K562 (cell line): ENCODE results near the gene FAM151A. TPM values are rescaled to one million over a fixed set of nuclear protein-coding genes. Genes with fewer than 3 reads are reported as not detected.

Experiments
- ATAC-seq: fragments of 200-7000 bp; cut with Tn5 transposase; 3 replicates; pipeline ENCODE4 v1.9.1; 2020; ENCODE audit warnings: moderate library complexity
- BruUV-seq: library from RNA; stranded (reverse); fragments of 400-500 nt; replicated peaks from 2 replicates; lab custom pipeline; 2021; lab: Mats Ljungman, UMichigan
- CTCF ChIA-PET: fragments of 300-600 bp; formaldehyde crosslinking; extraction: SDS; loops from one replicate; lab custom pipeline; 2021; ENCODE audit warnings: low intra/inter-chr PET ratio; lab: Yijun Ruan, JAX
- POLR2A ChIA-PET: fragments of 300-600, 350-650 bp; sonication (Branson Sonifier 250); formaldehyde crosslinking; extraction: SDS; loops from one replicate; lab custom pipeline; 2021; ENCODE audit warnings: antibody characterized with exemption, inconsistent platforms; lab: Yijun Ruan, JAX
- DNase-seq, 4 experiments: peaks; one replicate each; pipeline versions ENCODE4 v3.0.0 to v3.0.0-alpha.2; 2011 to 2018; ENCODE audit warnings: low spot score in 3 of 4, mixed read lengths in 3 of 4; ENCODE audit errors: extremely low read depth in 1 of 4
- FAIRE-seq: peaks from 2 replicates; lab custom pipeline; 2011; peaks lifted over from hg19 to GRCh38; lab: Jason Lieb, UNC
- H2AFZ ChIP-seq: 2 replicates; pipeline ENCODE4 v1.6.0; 2011; ENCODE audit warnings: low read depth, low read length, control low read depth, inconsistent platforms
- H3K27ac ChIP-seq: fragments of 200-600 bp; 3 replicates; pipeline ENCODE4 v1.8.0; 2011; ENCODE audit warnings: low read depth, mild to moderate bottlenecking, control low read depth, inconsistent platforms, low read length, moderate library complexity, mixed read lengths; ENCODE audit errors: extremely low read depth
- H3K27me3 ChIP-seq, 2 experiments: fragments of 300-600 bp in 1 of 2; 2 replicates in 1 of 2; 3 replicates in 1 of 2; pipeline versions ENCODE4 v1.6.0 to v1.8.0; 2011; ENCODE audit warnings: inconsistent platforms in 2 of 2, low read length in 2 of 2, mild to moderate bottlenecking in 1 of 2, mixed read lengths in 1 of 2, moderate library complexity in 1 of 2; ENCODE audit not compliant: control insufficient read depth in 2 of 2, insufficient read depth in 2 of 2
- H3K36me3 ChIP-seq: fragments of 300-600 bp; 3 replicates; pipeline ENCODE4 v1.8.0; 2011; ENCODE audit warnings: mild to moderate bottlenecking, low read length, inconsistent platforms; ENCODE audit not compliant: control insufficient read depth, insufficient read depth
- H3K4me1 ChIP-seq, 2 experiments: fragments of 200-600 bp in 1 of 2; replicated peaks in 1 of 2; 2 replicates in 1 of 2; 3 replicates in 1 of 2; pipeline versions ENCODE4 v1.5.1 to v1.8.0; 2011; ENCODE audit warnings: inconsistent platforms in 2 of 2, low read length in 2 of 2, mild to moderate bottlenecking in 1 of 2, mixed read lengths in 1 of 2, moderate library complexity in 1 of 2; ENCODE audit not compliant: control insufficient read depth in 2 of 2, insufficient read depth in 2 of 2
- H3K4me2 ChIP-seq: 2 replicates; pipeline ENCODE4 v1.6.1; 2011; ENCODE audit warnings: low read length, control low read depth, inconsistent platforms, mixed read lengths; ENCODE audit not compliant: insufficient read depth
- H3K4me3 ChIP-seq: fragments of 200-600 bp; sonication (generic), shearing (Covaris generic); 2 replicates; pipeline ENCODE4 v1.5.1; 2016; ENCODE audit warnings: control low read depth, inconsistent platforms
- H3K79me2 ChIP-seq: fragments of 200-600 bp; 3 replicates; pipeline ENCODE4 v1.8.0; 2011; ENCODE audit warnings: low read length, inconsistent platforms; ENCODE audit not compliant: control insufficient read depth, insufficient read depth
- H3K9ac ChIP-seq, 2 experiments: 2 replicates each; pipeline versions ENCODE4 v1.6.0 to v1.6.1; 2011; ENCODE audit warnings: low read depth in 2 of 2, low read length in 2 of 2, control low read depth in 1 of 2, inconsistent platforms in 1 of 2, mild to moderate bottlenecking in 1 of 2, mixed read lengths in 1 of 2; ENCODE audit not compliant: insufficient read depth in 1 of 2
- H3K9me1 ChIP-seq: one replicate; pipeline ENCODE4 v1.6.0; 2011; ENCODE audit warnings: inconsistent platforms, mild to moderate bottlenecking, low read length, moderate library complexity; ENCODE audit not compliant: control insufficient read depth, insufficient read depth
- H3K9me3 ChIP-seq: replicated peaks from 2 replicates; pipeline ENCODE4 v1.5.1; 2011; ENCODE audit warnings: low read depth, low read length, inconsistent platforms; ENCODE audit not compliant: control insufficient read depth, insufficient read depth
- H4K20me1 ChIP-seq: replicated peaks from 2 replicates; pipeline ENCODE4 v1.6.1; 2011; ENCODE audit warnings: low read length, inconsistent platforms, mixed read lengths; ENCODE audit not compliant: control insufficient read depth, insufficient read depth
- ATF7 ChIP-seq: fragments of 450-650 bp; IDR thresholded peaks from 2 replicates; pipeline ENCODE4 v1.7.1; 2014; ENCODE audit warnings: mild to moderate bottlenecking, moderate library complexity
- GTF2F1 ChIP-seq: IDR thresholded peaks from 2 replicates; pipeline ENCODE4 v1.6.1; 2011; ENCODE audit warnings: low read depth, low read length, improper control_type of control experiment
- JUNB ChIP-seq: fragments of 450-650 bp; formaldehyde crosslinking; conservative IDR thresholded peaks from 2 replicates; pipeline ENCODE4 v1.4.0; 2020; ENCODE audit warnings: mild to moderate bottlenecking
- PYGO2 ChIP-seq: fragments of 450-650 bp; IDR thresholded peaks from 2 replicates; pipeline ENCODE4 v1.6.1; 2016; ENCODE audit warnings: mild to moderate bottlenecking, missing genetic modification characterization, moderate library complexity, missing compliant biosample characterization
- TCF3 ChIP-seq: sonication (generic); formaldehyde crosslinking; IDR thresholded peaks from 2 replicates; pipeline ENCODE4 v1.4.0; 2020; ENCODE audit warnings: mild to moderate bottlenecking, missing genetic modification reagents
- ZNF143 ChIP-seq: sonication (generic); formaldehyde crosslinking; IDR thresholded peaks from 2 replicates; pipeline ENCODE4 v1.9.0; 2022; ENCODE audit warnings: mild to moderate bottlenecking, missing genetic modification reagents
- WGBS: fragments of 100-300 bp; shearing (Covaris generic); methylation state at CpG from one replicate; pipeline ENCODE4 v1.1.6; 2016; ENCODE audit warnings: low coverage, mixed read lengths; ENCODE audit not compliant: insufficient coverage; ENCODE audit errors: missing lambda C conversion rate; 5-methylcytosine and 5-hydroxymethylcytosine counted together
- in situ Hi-C: fragments of 300-500 bp; cut with MboI; formaldehyde crosslinking; loops from 4 replicates; pipeline ENCODE4 v1.15.0; 2018; ENCODE audit warnings: inconsistent platforms, mixed read lengths
- intact Hi-C: fragments of 100-400 bp; cut with micrococcal nuclease; formaldehyde crosslinking; loops from 2 replicates; pipeline ENCODE4 v1.14.2; 2022
- polyA plus RNA-seq, 8 experiments: library from polyadenylated mRNA; depleted of rRNA in 4 of 8; stranded (reverse) in 5 of 8; unstranded in 3 of 8; fragments of >200 nt; fragmentation: Nextera tagmentation in 2 of 8; fragmentation: Illumina TruSeq in 1 of 8; extraction: Ambion mirVana in 2 of 8; extraction: Trizol in 1 of 8; gene quantifications; 2 replicates each; pipeline versions ENCODE4 v1.2.1 to v1.2.3, GENCODE V29; 2011 to 2014; ENCODE audit warnings: inconsistent platforms in 1 of 8, missing spikeins in 1 of 8
- total RNA-seq, 7 experiments: library from RNA; depleted of rRNA in 6 of 7; stranded (reverse); fragments of >200 nt in 6 of 7; fragmentation: Illumina TruSeq in 2 of 7; extraction: Trizol in 2 of 7; gene quantifications; 2 replicates each; pipeline versions ENCODE4 v1.2.1 to v1.2.3, GENCODE V29; 2011 to 2021; ENCODE audit warnings: low replicate concordance in 1 of 7

The FAM151A gene
- total and polyA plus RNA-seq, 9 of the 15 experiments (the other 6 are each of a cell fraction or from before 2014, with no cell fraction given) = not detected

DNA sequence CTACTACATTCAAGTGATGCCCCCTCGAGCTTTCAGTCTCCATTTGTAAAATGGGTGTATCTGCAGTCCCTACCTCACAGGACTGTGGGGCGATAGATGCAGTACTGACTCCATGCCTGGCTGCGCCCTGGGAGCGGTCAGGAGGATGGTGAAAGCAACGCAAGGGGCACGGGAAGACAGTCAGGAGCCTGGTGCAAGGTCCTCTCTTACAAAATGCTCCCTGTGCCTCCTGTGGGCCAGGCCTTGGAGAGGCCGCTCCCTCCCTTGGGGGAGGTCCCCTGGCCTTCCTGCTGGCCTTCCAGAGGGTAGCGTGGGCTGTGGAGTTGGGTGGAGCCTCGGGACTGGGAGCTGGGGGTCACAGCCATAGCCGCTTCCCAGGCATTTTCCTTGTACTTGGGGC lies 21.6 kb downstream of the FAM151A start:
- H3K4me2 ChIP-seq = no peak overlapping the region
- FAIRE-seq (no peak), DNase-seq (no peak), ATAC-seq (no peak)
- no peaks in the 10 kb centered on the region for H3K9me1 ChIP-seq
- peaks cover 41 to 74% of the 10 kb centered on the region in 2 experiments for H3K27me3 ChIP-seq
- H3K27ac ChIP-seq = no peak overlapping the region
- peaks cover 0 to 6% of the 10 kb centered on the region in 2 experiments; a peak in 2 of 5 replicates for H3K4me1 ChIP-seq
- ChIA-PET POLR2A (interaction anchor here (1.0 kb wide), 1 partner anchor 11 kb away, joined by 3 read pairs; no protein-coding TSS in a partner anchor), CTCF (no interaction called here)
- H3K9me3 ChIP-seq = no peaks in the 10 kb centered on the region
- BruUV-seq = no TSS peak
- H3K4me3 ChIP-seq = no peak overlapping the region
- no peak overlapping the region for H2AFZ ChIP-seq
- WGBS = 6% methylated on average over 10 of the region's 10 CpGs
- no peak overlapping the region for H3K9ac ChIP-seq
- in situ Hi-C loops = no loop called here
- H3K36me3 ChIP-seq = no peaks in the 10 kb centered on the region
- intact Hi-C loops = no loop called here
- no peaks in the 10 kb centered on the region for H3K79me2 ChIP-seq
- 0 out of 2 replicates have a peak, but pooled peaks cover 3% of the 10 kb centered on the region for H4K20me1 ChIP-seq
- TF ChIP-seq ATF7 (no peak), PYGO2 (tag) (no peak), JUNB (CRISPR knock-in tag) (no peak), GTF2F1 (no peak), TCF3 (no peak), ZNF143 (no peak)
